Tibial nerve (tissue), 4 donors: ENCODE measurements around the gene ABCA5. TPM values are rescaled to one million over a fixed set of nuclear protein-coding genes. Genes with fewer than 3 reads are reported as not detected.

Experiments used
- DNase-seq, 2 donors: peaks; one replicate each; pipeline ENCODE4 v3.0.0-alpha.2; 2019; ENCODE audit warnings: low spot score in 2 of 2
- H3K27ac ChIP-seq, 4 donors: fragments of 200-600 bp; sonication (generic) in 3 of 4; one replicate each; pipeline ENCODE4 v1.5.1; 2017 to 2019; ENCODE audit warnings: mild to moderate bottlenecking in 1 of 4
- H3K27me3 ChIP-seq, 2 donors: fragments of 200-600 bp; sonication (generic) in 1 of 2; one replicate each; pipeline versions ENCODE4 v1.5.1 to v1.6.0; 2017 to 2019
- H3K36me3 ChIP-seq, 3 donors: fragments of 200-600 bp; sonication (generic); one replicate each; pipeline ENCODE4 v1.5.1; 2018 to 2019
- H3K4me1 ChIP-seq, 4 donors: fragments of 200-600 bp; sonication (generic) in 3 of 4; one replicate each; pipeline ENCODE4 v1.5.1; 2017 to 2019
- H3K4me3 ChIP-seq, 4 donors: fragments of 200-600 bp; sonication (generic) in 3 of 4; one replicate each; pipeline ENCODE4 v1.5.1; 2017 to 2019; ENCODE audit warnings: mild to moderate bottlenecking in 1 of 4, moderate library complexity in 1 of 4
- H3K9me3 ChIP-seq, 4 donors: fragments of 200-600 bp; sonication (generic) in 3 of 4; one replicate each; pipeline ENCODE4 v1.5.1; 2017 to 2019
- CTCF ChIP-seq, 5 experiments: fragments of 200-600 bp in 3 of 5; fragments of 450-650 bp in 2 of 5; sonication (generic) in 3 of 5; IDR thresholded peaks; one replicate each; pipeline ENCODE4 v1.5.1; 2016 to 2019; ENCODE audit warnings: antibody characterized with exemption in 5 of 5, mild to moderate bottlenecking in 3 of 5, moderate library complexity in 2 of 5
- EP300 ChIP-seq, 2 donors: sonication (generic); formaldehyde crosslinking; IDR thresholded peaks; one replicate each; pipeline ENCODE4 v1.6.1; 2017; ENCODE audit warnings: antibody characterized with exemption in 2 of 2, mild to moderate bottlenecking in 1 of 2
- POLR2A ChIP-seq, 2 donors: fragments of 450-650 bp; IDR thresholded peaks; one replicate each; pipeline ENCODE4 v1.6.1; 2017; ENCODE audit warnings: antibody characterized with exemption in 2 of 2, mild to moderate bottlenecking in 2 of 2, moderate library complexity in 2 of 2
- WGBS, 2 donors: methylation state at CpG; one replicate each; pipeline ENCODE4 v1.1.5; 2018; 5-methylcytosine and 5-hydroxymethylcytosine counted together
- total RNA-seq, 4 donors: library from RNA; depleted of rRNA; stranded (reverse); fragments of >200 nt; gene quantifications; one replicate each; pipeline ENCODE4 v1.1.0, GENCODE V29; 2016

The ABCA5 gene
- total RNA-seq, 4 donors from 2014 or later: 37.5 to 79.0 (median 58.2) TPM

GRCh38 chr17:69227541-69227940, 99.4 kb downstream of the ABCA5 start:
- peak overlapping the region; percentile 24 to 84 (median 66) for H3K27ac ChIP-seq
- no peaks in the 10 kb centered on the region for H3K36me3 ChIP-seq
- no peaks in the 10 kb centered on the region for H3K27me3 ChIP-seq
- no peak for TF ChIP-seq POLR2A (IDR thresholded peaks at IDR 0.05)
- TF ChIP-seq EP300 (IDR thresholded peaks at IDR 0.05): peak in 1 of 2 donors; percentile 27
- peak overlapping the region; percentile 22 to 41 (median 24) for H3K4me3 ChIP-seq
- no peak for DNase-seq
- 32 to 42% methylated on average over 2 of the region's 2 CpGs for WGBS, 2 donors
- H3K9me3 ChIP-seq: peaks cover 0 to 21% (median under 1%) of the 10 kb centered on the region in 4 donors
- peaks cover 0 to 25% (median 4%) of the 10 kb centered on the region in 4 donors for H3K4me1 ChIP-seq

GRCh38 chr17:69223809-69224208, 103.1 kb downstream of the ABCA5 start:
- H3K27ac ChIP-seq: peak overlapping the region in 3 of 4 donors; percentile 18 to 79 (median 55)
- peaks cover 0 to 13% (median 4%) of the 10 kb centered on the region in 4 donors for H3K4me1 ChIP-seq
- no peaks in the 10 kb centered on the region for H3K9me3 ChIP-seq
- peak overlapping the region in 2 of 4 donors; percentile 0 to 18 for H3K4me3 ChIP-seq
- no peak for TF ChIP-seq CTCF (IDR thresholded peaks at IDR 0.05)
- no peak for TF ChIP-seq POLR2A (IDR thresholded peaks at IDR 0.05)
- no peak for TF ChIP-seq EP300 (IDR thresholded peaks at IDR 0.05)
- H3K27me3 ChIP-seq: no peaks in the 10 kb centered on the region
- WGBS, 2 donors: 66 to 72% methylated on average over 3 of the region's 3 CpGs
- peaks cover 0 to 18% (median 0%) of the 10 kb centered on the region in 3 donors for H3K36me3 ChIP-seq
- DNase-seq: no peak

- peaks cover 0 to 22% (median 0%) of the 10 kb centered on the region in 3 donors for H3K36me3 ChIP-seq
- no peaks in the 10 kb centered on the region for H3K9me3 ChIP-seq
- TF ChIP-seq CTCF (IDR thresholded peaks at IDR 0.05) (no peak), EP300 (IDR thresholded peaks at IDR 0.05) (no peak), POLR2A (IDR thresholded peaks at IDR 0.05) (no peak)
- H3K27ac ChIP-seq: peak overlapping the region in 2 of 4 donors; percentile 55 to 79
- H3K4me3 ChIP-seq: no peak overlapping the region
- H3K4me1 ChIP-seq: peaks cover 0 to 9% (median 4%) of the 10 kb centered on the region in 4 donors
- no peaks in the 10 kb centered on the region for H3K27me3 ChIP-seq
- DNase-seq: no peak
Observed at GRCh38 chr17:69222707-69223258, 104.2 kb downstream of the ABCA5 start.

GRCh38 chr17:69220098-69220497, 106.8 kb downstream of the ABCA5 start:
- H3K36me3 ChIP-seq: peaks cover 0 to 45% (median 0%) of the 10 kb centered on the region in 3 donors
- H3K4me1 ChIP-seq: peaks cover 0 to 9% (median 4%) of the 10 kb centered on the region in 4 donors
- no peak for TF ChIP-seq POLR2A (IDR thresholded peaks at IDR 0.05)
- no peak for TF ChIP-seq EP300 (IDR thresholded peaks at IDR 0.05)
- TF ChIP-seq CTCF (IDR thresholded peaks at IDR 0.05): no peak
- H3K27ac ChIP-seq: no peak overlapping the region
- 83 to 86% methylated on average over 1 of the region's 1 CpG for WGBS, 2 donors
- no peak for DNase-seq
- no peaks in the 10 kb centered on the region for H3K9me3 ChIP-seq
- H3K27me3 ChIP-seq: no peaks in the 10 kb centered on the region
- H3K4me3 ChIP-seq: no peak overlapping the region

- 86 to 91% methylated on average over 3 of the region's 3 CpGs for WGBS, 2 donors
- Histone ChIP-seq H3K36me3 (peaks cover 0 to 54% (median 0%) of the 10 kb centered on the region in 3 donors), H3K4me1 (peaks cover 0 to 9% (median under 1%) of the 10 kb centered on the region in 4 donors), H3K27me3 (no peaks in the 10 kb centered on the region), H3K9me3 (no peaks in the 10 kb centered on the region), H3K27ac (no peak overlapping the region), H3K4me3 (no peak overlapping the region)
- no peak for DNase-seq
- no peak for TF ChIP-seq EP300 (IDR thresholded peaks at IDR 0.05)
- no peak for TF ChIP-seq CTCF (IDR thresholded peaks at IDR 0.05)
- no peak for TF ChIP-seq POLR2A (IDR thresholded peaks at IDR 0.05)
Observed at GRCh38 chr17:69218986-69219385, 107.9 kb downstream of the ABCA5 start.
